NCI-H2196 treated with DMSO at 0.1 percent for 48 hours (cell line): ENCODE results near the gene RNF217.
"Not testable (repeated sequence)": the region's sequence is repeated elsewhere in the genome, so short reads cannot be mapped to it uniquely, and the experiment has no call there.

ENCODE experiments used
- DNase-seq: peaks from one replicate; lab custom pipeline; 2025; ENCODE audit not compliant: unreplicated experiment; lab: John Stamatoyannopoulos, UW

Gene RNF217

GRCh38 chr6:125123051-125123450, 160.8 kb downstream of the RNF217 start:
- DNase-seq = no peak

GRCh38 chr6:125123468-125124048, 161.3 kb downstream of the RNF217 start:
- no peak for DNase-seq

GRCh38 chr6:125124049-125124669, 161.9 kb downstream of the RNF217 start:
- DNase-seq = no peak

GRCh38 chr6:125125856-125126255, 163.6 kb downstream of the RNF217 start:
- DNase-seq = not testable (repeated sequence)

- DNase-seq = no peak
Observed at GRCh38 chr6:125129354-125129753, 167.1 kb downstream of the RNF217 start.

- DNase-seq = no peak
Observed at GRCh38 chr6:125132058-125132457, 169.8 kb downstream of the RNF217 start.

- DNase-seq = no peak
Observed at GRCh38 chr6:125136378-125136777, 174.1 kb downstream of the RNF217 start.

GRCh38 chr6:125138083-125138482, 175.8 kb downstream of the RNF217 start:
- DNase-seq = no peak

GRCh38 chr6:125140808-125141207, 178.6 kb downstream of the RNF217 start:
- no peak for DNase-seq
